AG04449 (cell line): ENCODE results near the gene GPR137.

Experiments used
- CTCF ChIA-PET: fragments of 350-600 bp; formaldehyde crosslinking; extraction: SDS; loops from one replicate; lab custom pipeline; 2021; ENCODE audit warnings: antibody characterized with exemption; lab: Yijun Ruan, JAX
- POLR2A ChIA-PET: fragments of 400-600, 350-600 bp; formaldehyde crosslinking; extraction: SDS; loops from one replicate; lab custom pipeline; 2020; ENCODE audit warnings: antibody characterized with exemption, inconsistent platforms; lab: Yijun Ruan, JAX
- DNase-seq: peaks from one replicate; pipeline ENCODE4 v3.0.0-alpha.2; 2010; ENCODE audit warnings: low read depth, low spot score
- H3K4me3 ChIP-seq: 2 replicates; pipeline ENCODE4 v1.5.1; 2011; ENCODE audit warnings: low read depth, mild to moderate bottlenecking, control low read depth, low read length
- CTCF ChIP-seq: IDR thresholded peaks from one replicate; pipeline ENCODE4 v1.5.1; 2011; ENCODE audit warnings: mild to moderate bottlenecking, moderate library complexity, low read length, control low read depth, inconsistent platforms; ENCODE audit not compliant: insufficient read depth; ENCODE audit errors: missing control alignments

Gene GPR137

GRCh38 chr11:64263947-64264317, 21.7 kb upstream of the GPR137 start:
- no peak for DNase-seq
- POLR2A ChIA-PET, result interaction anchor here (1.1 to 3.2 kb wide), 2 partner anchors 12 to 23 kb away, joined by 4 to 15 read pairs; partner anchors contain the start of genes FKBP2 and PLCB3

GRCh38 chr11:64264371-64264852, 21.2 kb upstream of the GPR137 start:
- TF ChIP-seq CTCF, result no peak
- POLR2A ChIA-PET, result interaction anchor here (0.7 to 3.2 kb wide), 3 partner anchors 12 to 405 kb away, joined by 3 to 15 read pairs (median 4); partner anchors contain the start of genes FKBP2 and PLCB3
- no peak overlapping the region for H3K4me3 ChIP-seq
- CTCF ChIA-PET, result interaction anchor here (1.3 to 15.2 kb wide), 6 partner anchors 10 to 90 kb away, joined by 4 to 224 read pairs (median 8); partner anchors contain the start of genes PLCB3 and PPP1R14B
- DNase-seq, result no peak

More at GRCh38 chr11:64263947-64264317, 21.7 kb upstream of the GPR137 start:
- H3K4me3 ChIP-seq, result no peak overlapping the region
- TF ChIP-seq CTCF, result no peak
- CTCF ChIA-PET, result interaction anchor here (1.3 to 15.2 kb wide), 6 partner anchors 10 to 91 kb away, joined by 4 to 224 read pairs (median 8); partner anchors contain the start of genes PLCB3 and PPP1R14B

GRCh38 chr11:64265176-64266160, 20.2 kb upstream of the GPR137 start:
- DNase-seq, result no peak
- no peak for TF ChIP-seq CTCF
- CTCF ChIA-PET, result interaction anchor here (1.5 to 15.2 kb wide), 5 partner anchors 12 to 61 kb away, joined by 4 to 224 read pairs (median 9); partner anchors contain the start of genes PLCB3 and PPP1R14B
- POLR2A ChIA-PET, result interaction anchor here (3.2 kb wide), 1 partner anchor 13 kb away, joined by 15 read pairs; the partner anchor contains the start of gene PLCB3
- H3K4me3 ChIP-seq, result no peak overlapping the region

GRCh38 chr11:64266339-64266738, 19.3 kb upstream of the GPR137 start:
- ChIA-PET CTCF (interaction anchor here (2.4 to 15.2 kb wide), 3 partner anchors 12 to 36 kb away, joined by 8 to 224 read pairs (median 107); partner anchors contain the start of genes CATSPERZ, PLCB3 and PPP1R14B), POLR2A (no interaction called here)
- no peak for DNase-seq
- TF ChIP-seq CTCF, result no peak
- no peak overlapping the region for H3K4me3 ChIP-seq

GRCh38 chr11:64267207-64267945, 18.3 kb upstream of the GPR137 start:
- ChIA-PET CTCF (interaction anchor here (0.7 to 15.2 kb wide), 5 partner anchors 9 to 87 kb away, joined by 3 to 224 read pairs (median 8); partner anchors contain the start of genes CATSPERZ, PLCB3 and PPP1R14B), POLR2A (interaction anchor here (0.6 to 5.5 kb wide), 3 partner anchors 9 to 63 kb away, joined by 5 to 61 read pairs (median 12); partner anchors contain the start of gene PPP1R14B)
- TF ChIP-seq CTCF, result no peak

More at GRCh38 chr11:64267207-64267945, 18.3 kb upstream of the GPR137 start:
- DNase-seq, result no peak
- H3K4me3 ChIP-seq, result no peak overlapping the region
